C4-2B (cell line): ENCODE data around the gene RAB22A.

ENCODE experiments used
- H3K27ac ChIP-seq: fragments of 450-650 bp; 2 replicates; pipeline ENCODE4 v1.5.1; 2017
- CTCF ChIP-seq: fragments of 450-650 bp; conservative IDR thresholded peaks from 2 replicates; pipeline ENCODE4 v1.5.1; 2017; ENCODE audit warnings: mild to moderate bottlenecking
- ZFX ChIP-seq: fragments of 450-650 bp; IDR thresholded peaks from 2 replicates; pipeline ENCODE4 v1.6.1; 2017

The RAB22A gene

GRCh38 chr20:58416835-58417234, 107.3 kb downstream of the RAB22A start:
- no peak for TF ChIP-seq CTCF
- no peak for TF ChIP-seq ZFX
- no peak overlapping the region for H3K27ac ChIP-seq
